NCI-H1092 treated with DMSO at 0.1 percent for 48 hours (cell line): ENCODE measurements around the gene PROX2.
A peak's percentile ranks its signal among the peaks of the same experiment; 100 is the strongest.

Experiments used
- DNase-seq: peaks from one replicate; lab custom pipeline; 2025; lab: John Stamatoyannopoulos, UW

PROX2 gene

GRCh38 chr14:74908861-74909341, 33.0 kb upstream of the PROX2 start:
- no peak for DNase-seq

DNA sequence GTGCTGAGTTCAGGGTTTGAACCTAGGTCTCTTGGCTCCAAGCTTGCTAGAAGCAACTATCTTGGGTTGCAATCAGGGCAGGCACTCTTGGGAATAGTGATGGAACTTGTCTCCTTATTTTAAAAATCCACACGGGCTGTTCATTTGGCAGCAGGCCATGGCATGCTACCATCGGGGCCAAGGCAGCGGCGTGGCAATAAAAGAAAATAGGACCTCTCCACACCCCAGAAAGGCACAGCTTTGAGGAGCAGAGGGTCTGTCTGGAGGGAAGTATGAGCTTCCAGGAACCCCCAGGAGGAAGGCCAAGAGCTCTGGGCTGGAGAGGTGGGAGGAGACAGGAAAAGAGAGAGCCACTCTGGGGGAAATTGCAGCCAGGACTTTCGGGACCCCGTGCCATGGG, 31.8 kb upstream of the PROX2 start:
- no peak for DNase-seq

- no peak for DNase-seq
Observed at GRCh38 chr14:74906925-74907521, 31.1 kb upstream of the PROX2 start.

DNA sequence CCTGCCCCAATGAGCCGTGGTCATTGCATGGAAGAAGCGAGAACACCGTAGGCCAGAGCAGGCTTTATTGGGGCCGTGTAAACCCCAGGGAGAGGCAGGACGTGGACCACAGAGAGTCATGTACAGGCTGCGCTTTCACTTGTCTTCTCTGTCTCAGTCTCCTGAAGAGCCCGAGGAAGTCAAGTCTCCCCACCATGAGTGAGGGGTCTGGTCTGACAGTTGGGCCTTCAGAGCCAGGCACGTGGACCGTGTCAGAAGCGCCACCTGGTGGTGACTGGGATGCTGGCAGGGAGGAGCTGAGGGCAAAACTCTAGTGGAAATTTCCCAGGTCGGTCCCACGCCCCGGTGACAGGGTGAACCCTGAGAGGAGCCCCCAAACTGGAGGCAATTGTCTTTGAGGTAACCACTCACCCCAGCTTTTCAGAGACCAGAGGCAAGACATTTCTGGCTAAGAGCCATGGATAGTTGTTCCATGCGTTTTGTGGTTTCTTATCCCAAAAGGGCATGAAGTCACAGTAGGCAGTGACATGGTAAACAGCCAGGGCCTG, 29.7 kb upstream of the PROX2 start:
- DNase-seq, result peak; percentile 29

GRCh38 chr14:74904635-74905503, 28.9 kb upstream of the PROX2 start:
- DNase-seq, result no peak

GRCh38 chr14:74902941-74903705, 27.2 kb upstream of the PROX2 start:
- DNase-seq, result no peak

DNA sequence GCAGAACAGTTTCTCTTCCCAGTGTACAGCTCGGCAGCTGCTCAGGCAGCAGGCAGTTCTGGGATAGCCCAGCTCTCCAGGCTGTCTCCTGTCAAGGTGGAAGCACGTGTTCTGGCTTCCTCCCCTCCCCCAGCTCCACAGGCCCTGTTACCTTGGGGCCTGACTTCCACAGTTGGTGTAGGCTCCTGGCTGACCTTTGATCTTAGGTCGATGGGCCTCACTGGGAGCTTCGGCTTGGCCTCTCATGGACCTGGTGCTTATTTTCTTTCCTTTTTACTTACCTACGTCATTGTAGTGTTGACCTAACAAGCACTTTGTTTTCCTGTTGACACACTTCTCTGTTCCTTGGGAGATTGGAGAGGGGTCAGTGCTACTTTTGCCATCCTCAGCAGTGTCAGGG, 22.7 kb upstream of the PROX2 start:
- DNase-seq, result no peak

GRCh38 chr14:74898083-74898482, 22.1 kb upstream of the PROX2 start:
- no peak for DNase-seq

DNA sequence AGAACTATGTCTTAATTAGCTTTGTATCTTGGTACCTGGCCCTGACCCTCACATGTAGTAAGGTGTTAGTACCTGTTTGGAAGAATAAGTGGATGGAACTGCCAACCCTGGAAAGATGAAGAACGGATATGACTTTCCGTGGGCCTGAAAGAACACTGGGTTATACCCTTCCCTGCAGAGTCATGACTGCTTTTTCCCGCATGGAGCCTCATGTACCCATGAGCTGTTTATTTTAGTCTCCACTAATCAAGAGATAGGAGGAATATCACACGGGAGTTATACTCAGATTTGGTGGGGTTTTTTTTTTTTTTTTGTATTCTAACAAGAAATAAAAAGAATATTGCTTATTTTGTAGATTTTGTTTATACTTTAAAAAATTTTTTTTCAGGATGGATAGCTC, 21.7 kb upstream of the PROX2 start:
- no peak for DNase-seq

GRCh38 chr14:74896400-74896799, 20.5 kb upstream of the PROX2 start:
- no peak for DNase-seq

GRCh38 chr14:74893614-74894091, 17.7 kb upstream of the PROX2 start:
- DNase-seq, result no peak

DNA sequence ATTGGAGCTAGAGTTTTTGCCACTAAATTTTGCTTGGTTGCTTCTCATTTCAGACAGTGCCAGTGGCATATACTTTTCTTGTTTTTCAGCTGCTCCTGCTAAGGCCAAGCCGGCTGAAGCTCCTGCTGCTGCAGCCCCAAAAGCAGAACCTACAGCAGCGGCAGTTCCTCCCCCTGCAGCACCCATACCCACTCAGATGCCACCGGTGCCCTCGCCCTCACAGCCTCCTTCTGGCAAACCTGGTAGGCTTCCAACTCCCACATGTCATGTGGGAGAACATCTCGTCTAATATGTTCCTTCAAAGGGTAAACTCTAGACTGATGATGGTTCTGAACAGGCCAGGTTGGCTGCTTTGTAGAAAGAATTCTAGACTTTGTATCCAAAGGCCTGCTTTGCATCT, 16.8 kb upstream of the PROX2 start:
- DNase-seq, result no peak

GRCh38 chr14:74891870-74892269, 15.9 kb upstream of the PROX2 start:
- no peak for DNase-seq

DNA sequence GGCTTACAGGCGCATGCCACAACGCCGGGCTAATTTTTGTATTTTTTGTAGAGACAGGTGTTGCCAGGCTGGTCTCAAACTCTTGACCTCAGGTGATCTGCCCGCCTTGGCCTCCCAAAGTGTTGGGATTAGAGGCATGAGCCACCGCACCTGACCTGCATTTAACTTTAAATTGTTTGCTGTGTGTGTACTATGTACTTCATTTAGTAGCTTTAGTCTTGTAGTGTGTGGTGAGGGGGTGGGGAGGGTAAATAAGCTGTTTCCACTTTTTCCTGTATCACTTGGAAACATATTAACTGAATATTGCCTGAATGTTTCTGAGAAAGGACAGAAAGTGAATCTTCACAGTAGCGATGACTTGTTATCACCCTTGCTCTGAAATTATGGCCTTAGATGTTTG, 14.3 kb upstream of the PROX2 start:
- no peak for DNase-seq

DNA sequence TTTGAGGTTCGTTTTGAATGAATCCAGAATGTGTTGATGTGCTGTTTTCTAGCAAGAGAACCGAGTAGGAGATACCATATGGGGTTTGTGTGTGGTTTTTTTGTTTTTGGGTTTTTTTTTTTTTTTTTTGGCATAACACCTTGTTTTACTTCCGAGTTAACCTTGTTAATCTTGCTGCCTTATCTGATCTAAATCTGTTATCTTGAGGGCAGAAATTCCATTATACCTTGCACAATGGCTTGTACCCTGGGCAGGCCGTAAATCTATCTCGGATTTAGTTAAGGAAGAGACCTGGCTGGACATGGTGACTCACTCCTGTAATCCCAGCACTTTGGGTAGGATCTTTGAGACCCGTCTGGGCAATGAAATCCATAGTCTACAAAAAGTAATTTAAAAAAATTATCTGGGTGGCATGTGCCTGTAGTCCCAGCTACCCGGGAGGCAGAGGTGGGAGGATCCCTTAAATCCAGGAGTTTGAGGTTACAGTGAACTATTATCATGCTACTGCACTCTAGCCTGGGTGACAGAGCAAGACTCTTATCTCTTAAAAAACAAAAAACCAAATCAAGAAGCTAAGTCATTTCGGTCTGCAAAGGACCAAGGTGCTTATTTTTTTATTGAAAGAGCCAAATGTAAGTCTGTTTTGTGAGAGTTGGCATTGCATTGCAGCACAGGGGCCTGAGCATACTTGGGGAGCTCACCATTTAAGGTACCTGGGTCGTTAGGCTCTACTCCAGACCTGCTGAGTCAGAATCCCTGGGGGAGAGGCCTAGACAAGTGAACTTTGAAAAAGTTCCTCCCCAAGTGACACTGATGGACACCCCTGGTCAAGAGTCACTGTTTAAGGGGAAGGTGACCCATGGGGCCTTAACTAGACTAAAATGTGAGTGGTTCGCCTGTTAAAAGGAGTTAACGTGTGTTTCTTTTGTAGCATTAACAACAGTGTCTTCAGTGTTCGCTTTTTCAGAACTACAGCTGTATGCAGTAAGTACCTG, 12.5 kb upstream of the PROX2 start:
- DNase-seq, result no peak

GRCh38 chr14:74886001-74886400, 10.1 kb upstream of the PROX2 start:
- no peak for DNase-seq

GRCh38 chr14:74882103-74882920, 6.4 kb upstream of the PROX2 start:
- DNase-seq, result peak; percentile 34

GRCh38 chr14:74881431-74882102, 5.6 kb upstream of the PROX2 start, which contains the start of gene DLST:
TSS of gene DLST (plus strand) at chr14:74881916. CDS start at chr14:74881954, 38 bp downstream.
- peak; percentile 82 for DNase-seq

DNA sequence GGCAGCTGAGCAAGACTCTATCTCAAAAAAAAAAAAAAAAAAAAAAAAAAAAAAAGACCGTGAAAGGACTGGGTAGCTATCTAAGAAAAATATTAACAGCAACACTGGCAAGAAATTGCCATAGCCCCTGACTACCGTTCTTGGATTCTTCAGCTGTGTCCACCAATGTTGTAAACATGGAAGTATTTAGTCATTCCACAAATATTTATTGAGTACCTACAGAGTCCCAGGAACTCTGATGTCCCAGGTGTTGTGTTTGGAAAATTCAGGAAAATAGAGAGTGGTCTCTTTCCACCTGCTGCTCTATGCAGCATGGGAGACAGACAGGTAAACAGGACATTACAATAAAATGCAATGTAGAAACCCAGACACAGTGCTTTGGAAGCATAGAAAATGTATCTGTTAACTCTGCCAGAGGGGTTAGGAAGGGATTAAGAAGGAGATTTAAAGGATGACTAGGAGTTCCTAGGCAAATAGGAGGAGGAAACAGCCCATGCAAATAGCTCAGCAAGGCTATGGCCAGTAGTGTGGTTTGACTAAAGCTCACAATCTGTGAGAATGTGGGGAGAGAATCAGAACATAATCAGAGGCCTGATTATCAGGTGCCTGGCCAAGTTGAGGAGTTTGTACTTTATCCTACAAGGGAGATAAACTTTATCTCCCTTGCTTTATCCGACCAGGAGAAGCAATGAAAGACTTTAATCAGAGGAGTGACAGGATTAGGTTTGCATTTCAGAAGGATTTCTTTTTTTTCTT, 3.7 kb upstream of the PROX2 start:
- no peak for DNase-seq
